ENCODE results near the gene SET. TPM values are rescaled to one million over a fixed set of nuclear protein-coding genes. Genes with fewer than 3 reads are reported as not detected.

Gene SET
- total RNA-seq, 4 donors from 2014 or later, result 143 to 156 (median 145) TPM

GRCh38 chr9:128731691-128732090 is 42.7 kb downstream of the SET start:
- 81 to 83% methylated on average over 9 of the region's 9 CpGs for WGBS, 2 donors
- peaks cover 0 to 60% (median 0%) of the 10 kb centered on the region in 3 donors for H3K36me3 ChIP-seq
- peaks cover 0 to 4% (median 0%) of the 10 kb centered on the region in 4 donors for H3K4me1 ChIP-seq
- no peaks in the 10 kb centered on the region for H3K27me3 ChIP-seq
- no peaks in the 10 kb centered on the region for H3K9me3 ChIP-seq
- no peak overlapping the region for H3K27ac ChIP-seq
- DNase-seq (ENCODE audit: low spot score in 2 of 2), result no peak
- TF ChIP-seq EP300 (IDR thresholded peaks at IDR 0.05), result no peak
- H3K4me3 ChIP-seq, result no peak overlapping the region

DNA sequence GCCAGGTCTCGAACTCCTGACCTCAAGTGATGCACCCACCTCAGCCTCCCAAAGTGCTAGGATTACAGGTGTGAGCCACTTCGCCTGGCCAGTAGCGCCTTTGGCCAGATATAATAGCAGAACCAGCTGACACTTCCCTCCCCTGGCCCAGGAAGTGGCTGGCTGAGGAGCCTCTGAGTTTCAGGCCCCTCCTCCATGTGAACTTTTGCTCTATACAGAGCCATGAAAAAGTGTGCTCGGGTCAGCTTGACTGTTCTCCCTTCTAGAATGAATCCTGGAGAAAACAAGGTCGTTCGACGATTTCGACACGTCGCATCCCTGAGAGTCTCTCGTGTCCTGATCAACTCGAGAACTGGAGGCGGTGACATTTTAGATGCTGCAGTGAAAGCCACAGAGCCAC is 43.6 kb downstream of the SET start:
- H3K9me3 ChIP-seq, result no peaks in the 10 kb centered on the region
- 78 to 80% methylated on average over 13 of the region's 13 CpGs for WGBS, 2 donors
- DNase-seq (ENCODE audit: low spot score in 2 of 2), result no peak
- no peaks in the 10 kb centered on the region for H3K27me3 ChIP-seq
- TF ChIP-seq, protein P1, sequence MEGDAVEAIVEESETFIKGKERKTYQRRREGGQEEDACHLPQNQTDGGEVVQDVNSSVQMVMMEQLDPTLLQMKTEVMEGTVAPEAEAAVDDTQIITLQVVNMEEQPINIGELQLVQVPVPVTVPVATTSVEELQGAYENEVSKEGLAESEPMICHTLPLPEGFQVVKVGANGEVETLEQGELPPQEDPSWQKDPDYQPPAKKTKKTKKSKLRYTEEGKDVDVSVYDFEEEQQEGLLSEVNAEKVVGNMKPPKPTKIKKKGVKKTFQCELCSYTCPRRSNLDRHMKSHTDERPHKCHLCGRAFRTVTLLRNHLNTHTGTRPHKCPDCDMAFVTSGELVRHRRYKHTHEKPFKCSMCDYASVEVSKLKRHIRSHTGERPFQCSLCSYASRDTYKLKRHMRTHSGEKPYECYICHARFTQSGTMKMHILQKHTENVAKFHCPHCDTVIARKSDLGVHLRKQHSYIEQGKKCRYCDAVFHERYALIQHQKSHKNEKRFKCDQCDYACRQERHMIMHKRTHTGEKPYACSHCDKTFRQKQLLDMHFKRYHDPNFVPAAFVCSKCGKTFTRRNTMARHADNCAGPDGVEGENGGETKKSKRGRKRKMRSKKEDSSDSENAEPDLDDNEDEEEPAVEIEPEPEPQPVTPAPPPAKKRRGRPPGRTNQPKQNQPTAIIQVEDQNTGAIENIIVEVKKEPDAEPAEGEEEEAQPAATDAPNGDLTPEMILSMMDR (IDR thresholded peaks at IDR 0.05), result no peak
- TF ChIP-seq POLR2A (IDR thresholded peaks at IDR 0.05) (no peak), EP300 (IDR thresholded peaks at IDR 0.05) (no peak)
- peaks cover 0 to 4% (median 0%) of the 10 kb centered on the region in 4 donors for H3K4me1 ChIP-seq
- peaks cover 0 to 68% (median 0%) of the 10 kb centered on the region in 3 donors for H3K36me3 ChIP-seq
- no peak overlapping the region for H3K27ac ChIP-seq
- no peak overlapping the region for H3K4me3 ChIP-seq

- Histone ChIP-seq H3K27ac (peak overlapping the region in 1 of 4 donors; percentile 23), H3K36me3 (peaks cover 0 to 75% (median 0%) of the 10 kb centered on the region in 3 donors), H3K9me3 (no peaks in the 10 kb centered on the region), H3K4me3 (no peak overlapping the region), H3K4me1 (peaks cover 0 to 4% (median 0%) of the 10 kb centered on the region in 4 donors), H3K27me3 (no peaks in the 10 kb centered on the region)
- no peak for TF ChIP-seq POLR2A (IDR thresholded peaks at IDR 0.05)
- TF ChIP-seq, protein P1 (IDR thresholded peaks at IDR 0.05), result peak; percentile 30 to 48 (median 39)
- 29 to 30% methylated on average over 9 of the region's 9 CpGs for WGBS, 2 donors
- peak; percentile 34 to 64 for DNase-seq (ENCODE audit: low spot score in 2 of 2)
These were observed 44.2 kb downstream of the SET start for GRCh38 chr9:128733256-128733655.

DNA sequence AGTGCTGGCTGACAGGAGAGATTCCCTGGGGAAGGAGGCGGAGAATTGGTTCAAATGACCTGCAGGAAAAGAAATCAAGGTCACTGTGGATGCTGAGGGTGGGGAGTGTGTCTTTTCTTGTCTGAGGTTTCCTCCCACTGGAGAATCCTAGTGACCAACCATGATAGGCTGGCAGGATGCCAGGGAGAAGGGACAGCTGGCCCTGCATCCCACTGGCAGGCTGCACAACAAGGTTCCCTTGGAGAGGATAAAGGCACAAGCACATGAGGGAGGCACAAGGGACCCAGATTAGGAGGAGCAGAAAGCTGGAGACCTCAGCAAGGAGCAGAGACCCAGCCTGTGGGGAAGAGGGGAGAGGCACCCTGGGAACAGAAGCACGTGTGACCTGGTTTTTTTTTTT is 46.4 kb downstream of the SET start:
- WGBS, 2 donors, result 70 to 73% methylated on average over 2 of the region's 2 CpGs
- no peak overlapping the region for H3K27ac ChIP-seq
- no peak overlapping the region for H3K4me3 ChIP-seq
- peaks cover 0 to 4% (median 0%) of the 10 kb centered on the region in 4 donors for H3K4me1 ChIP-seq
- H3K27me3 ChIP-seq, result no peaks in the 10 kb centered on the region
- no peaks in the 10 kb centered on the region for H3K9me3 ChIP-seq
- DNase-seq (ENCODE audit: low spot score in 2 of 2), result no peak
- no peak for TF ChIP-seq POLR2A (IDR thresholded peaks at IDR 0.05)
- TF ChIP-seq, protein P1 (IDR thresholded peaks at IDR 0.05), result no peak
- TF ChIP-seq EP300 (IDR thresholded peaks at IDR 0.05), result no peak
- peaks cover under 1 to 87% (median 5%) of the 10 kb centered on the region in 3 donors for H3K36me3 ChIP-seq

- H3K4me3 ChIP-seq, result no peak overlapping the region
- no peak overlapping the region for H3K27ac ChIP-seq
- H3K27me3 ChIP-seq, result no peaks in the 10 kb centered on the region
- no peak for DNase-seq (ENCODE audit: low spot score in 2 of 2)
- H3K36me3 ChIP-seq, result peaks cover 5 to 76% (median 11%) of the 10 kb centered on the region in 3 donors
- TF ChIP-seq, protein P1 (IDR thresholded peaks at IDR 0.05), result no peak
- TF ChIP-seq POLR2A (IDR thresholded peaks at IDR 0.05) (no peak), EP300 (IDR thresholded peaks at IDR 0.05) (no peak)
- WGBS, 2 donors, result 78 to 85% methylated on average over 20 of the region's 20 CpGs
- no peaks in the 10 kb centered on the region for H3K4me1 ChIP-seq
- no peaks in the 10 kb centered on the region for H3K9me3 ChIP-seq
These were observed 53.4 kb downstream of the SET start for GRCh38 chr9:128742401-128742800.

DNA sequence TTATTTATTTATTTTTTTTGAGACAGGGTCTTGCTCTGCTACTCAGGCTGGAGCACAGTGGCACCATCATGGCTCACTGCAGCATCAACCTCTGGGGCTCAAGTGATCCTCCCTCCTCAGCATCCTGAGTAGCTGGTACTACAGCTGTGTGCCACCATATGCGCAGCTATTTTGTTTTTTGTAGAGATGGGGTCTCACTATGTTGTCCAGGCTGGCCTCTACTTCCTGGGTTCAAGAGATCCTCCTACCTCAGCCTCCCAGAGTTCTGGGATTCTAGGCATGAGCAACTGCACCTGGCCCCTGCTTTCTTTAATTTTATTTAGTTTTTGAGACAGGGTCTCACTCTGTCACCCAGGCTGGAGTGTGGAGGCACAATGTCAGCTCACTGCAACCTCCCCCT is 54.4 kb downstream of the SET start:
- DNase-seq (ENCODE audit: low spot score in 2 of 2), result no peak
- Histone ChIP-seq H3K4me3 (no peak overlapping the region), H3K27me3 (no peaks in the 10 kb centered on the region), H3K4me1 (no peaks in the 10 kb centered on the region), H3K36me3 (peaks cover 5 to 76% (median 11%) of the 10 kb centered on the region in 3 donors), H3K9me3 (no peaks in the 10 kb centered on the region), H3K27ac (no peak overlapping the region)
- WGBS, 2 donors, result 82 to 100% methylated on average over 1 of the region's 1 CpG
- TF ChIP-seq POLR2A (IDR thresholded peaks at IDR 0.05), result no peak
- no peak for TF ChIP-seq EP300 (IDR thresholded peaks at IDR 0.05)
- TF ChIP-seq, protein P1 (IDR thresholded peaks at IDR 0.05), result no peak

Measured in tibial nerve (tissue), 4 donors.